Measurements from ENCODE around the gene CFAP58.

GRCh38 chr10:104388830-104389229 is 35.2 kb downstream of the CFAP58 start:
- TF ChIP-seq POLR2A (IDR thresholded peaks at IDR 0.05; ENCODE audit: low read depth) (no peak), CTCF (IDR thresholded peaks at IDR 0.05) (no peak)
